CD4-positive, CD25-positive, alpha-beta regulatory T cell (primary cell): ENCODE measurements around the gene GLTP. TPM values are rescaled to one million over a fixed set of nuclear protein-coding genes. Genes with fewer than 3 reads are reported as not detected.
"Not testable (repeated sequence)": the region's sequence is repeated elsewhere in the genome, so short reads cannot be mapped to it uniquely, and the experiment has no call there.

Experiments
- ATAC-seq, 2 donors: fragments of 150-1000 bp; cut with Tn5 transposase; one replicate each; pipeline ENCODE4 v1.10.0; 2021; ENCODE audit warnings: low read depth in 2 of 2, moderate number of reproducible peaks in 2 of 2, moderate library complexity in 1 of 2
- DNase-seq, 3 donors: peaks; one replicate each; pipeline versions ENCODE4 v3.0.0 to v3.0.0-alpha.2; 2012 to 2022; ENCODE audit warnings: mixed read lengths in 1 of 3
- H3K27ac ChIP-seq: one replicate; pipeline ENCODE4 v1.7.0; 2013; ENCODE audit warnings: mild to moderate bottlenecking, low read length; ENCODE audit not compliant: insufficient read depth, poor library complexity, severe bottlenecking
- H3K27me3 ChIP-seq: one replicate; pipeline ENCODE4 v1.7.0; 2013; ENCODE audit warnings: low read length; ENCODE audit not compliant: control insufficient read depth, insufficient read depth
- H3K36me3 ChIP-seq: one replicate; pipeline ENCODE4 v1.7.0; 2013; ENCODE audit warnings: mild to moderate bottlenecking, low read length, moderate library complexity; ENCODE audit not compliant: control insufficient read depth, insufficient read depth
- H3K4me1 ChIP-seq: 2 replicates; pipeline ENCODE4 v1.7.0; 2013; ENCODE audit warnings: mild to moderate bottlenecking, low read length; ENCODE audit not compliant: insufficient read depth, control insufficient read depth, poor library complexity, severe bottlenecking
- H3K4me3 ChIP-seq: one replicate; pipeline ENCODE4 v1.7.0; 2013; ENCODE audit warnings: low read depth, mild to moderate bottlenecking, low read length, moderate library complexity
- H3K9me3 ChIP-seq, 2 experiments: 1 replicate in 1 of 2; 2 replicates in 1 of 2; pipeline ENCODE4 v1.7.0; 2013; ENCODE audit warnings: low read length in 2 of 2, mild to moderate bottlenecking in 1 of 2, moderate library complexity in 1 of 2; ENCODE audit not compliant: control insufficient read depth in 2 of 2
- H3K27ac Mint-ChIP-seq, 3 donors: one replicate each; pipeline ENCODE4 v1.8.0; 2020 to 2022; ENCODE audit warnings: mild to moderate bottlenecking in 3 of 3, mixed read lengths in 3 of 3, moderate library complexity in 2 of 3
- H3K27me3 Mint-ChIP-seq: one replicate; pipeline ENCODE4 v1.8.0; 2022; ENCODE audit warnings: mild to moderate bottlenecking, mixed read lengths
- H3K36me3 Mint-ChIP-seq: one replicate; pipeline ENCODE4 v1.8.0; 2020; ENCODE audit warnings: mixed read lengths
- H3K4me1 Mint-ChIP-seq, 4 donors: one replicate each; pipeline ENCODE4 v1.8.0; 2020 to 2022; ENCODE audit warnings: mixed read lengths in 4 of 4, mild to moderate bottlenecking in 1 of 4
- H3K4me3 Mint-ChIP-seq, 4 donors: one replicate each; pipeline ENCODE4 v1.8.0; 2020 to 2022; ENCODE audit warnings: mild to moderate bottlenecking in 4 of 4, mixed read lengths in 4 of 4, moderate library complexity in 3 of 4
- H3K9me3 Mint-ChIP-seq, 7 donors: one replicate each; pipeline ENCODE4 v1.8.0; 2020 to 2022; ENCODE audit warnings: mixed read lengths in 7 of 7, mild to moderate bottlenecking in 3 of 7, moderate library complexity in 2 of 7
- polyA plus RNA-seq, 4 donors: library from polyadenylated mRNA; unstranded; fragments of 300-500 nt; fragmentation: Illumina TruSeq; gene quantifications; one replicate each; pipeline ENCODE4 v1.2.3, GENCODE V29; 2021
- total RNA-seq: library from RNA; stranded (reverse); gene quantifications from one replicate; pipeline ENCODE4 v1.2.3, GENCODE V29; 2022

GLTP gene
- total and polyA plus RNA-seq, 5 donors from 2014 or later: 31.1 to 48.9 (median 37.8) TPM

- ATAC-seq: peak; percentile 86 to 88
- Mint-ChIP-seq H3K4me3 (peak within 1 kb of the TSS; percentile 80 to 98 (median 96)), H3K27ac (peak within 1 kb of the TSS; percentile 98 to 99 (median 98)), H3K4me1 (peaks cover 11 to 38% (median 17%) of the 10 kb centered on the region in 4 donors), H3K36me3 (peaks cover 15% of the 10 kb centered on the region), H3K27me3 (no peaks in the 10 kb centered on the region), H3K9me3 (no peaks in the 10 kb centered on the region)
- DNase-seq: peak; percentile 45 to 88 (median 76)
- H3K36me3 ChIP-seq: peaks cover 25% of the 10 kb centered on the region
- peaks cover 26% of the 10 kb centered on the region for H3K4me1 ChIP-seq
- H3K9me3 ChIP-seq: no peaks in the 10 kb centered on the region
- peak within 1 kb of the TSS; percentile 92 for H3K4me3 ChIP-seq
- no peaks in the 10 kb centered on the region for H3K27me3 ChIP-seq
- peak within 1 kb of the TSS; percentile 65 for H3K27ac ChIP-seq
Observed at GRCh38 chr12:109899783-109900751, 19.7 kb upstream of the GLTP start, which contains the start of gene TCHP. TCHP (plus strand) TSS chr12:109900274; CDS start chr12:109903027, 2,753 bp downstream.

GRCh38 chr12:109899345-109899744, 19.0 kb upstream of the GLTP start:
- Histone ChIP-seq H3K4me3 (peak overlapping the region; percentile 92), H3K27ac (peak overlapping the region; percentile 65), H3K4me1 (peaks cover 26% of the 10 kb centered on the region), H3K36me3 (peaks cover 17% of the 10 kb centered on the region)
- Mint-ChIP-seq H3K27ac (peak overlapping the region; percentile 98 to 99 (median 98)), H3K4me1 (peaks cover 11 to 36% (median 17%) of the 10 kb centered on the region in 4 donors), H3K4me3 (peak overlapping the region; percentile 80 to 98 (median 96))
- H3K9me3 ChIP-seq, DNase-seq, H3K36me3 Mint-ChIP-seq, ATAC-seq, H3K9me3 Mint-ChIP-seq, H3K27me3 Mint-ChIP-seq, H3K27me3 ChIP-seq: not testable (repeated sequence)

- Histone ChIP-seq H3K4me1 (peaks cover 33% of the 10 kb centered on the region), H3K9me3 (no peaks in the 10 kb centered on the region), H3K27me3 (no peaks in the 10 kb centered on the region), H3K4me3 (no peak overlapping the region), H3K36me3 (no peaks in the 10 kb centered on the region), H3K27ac (no peak overlapping the region)
- no peak for ATAC-seq
- DNase-seq: no peak
- H3K9me3 Mint-ChIP-seq: no peaks in the 10 kb centered on the region
- peaks cover 4% of the 10 kb centered on the region for H3K36me3 Mint-ChIP-seq
- no peaks in the 10 kb centered on the region for H3K27me3 Mint-ChIP-seq
- H3K27ac Mint-ChIP-seq: no peak overlapping the region
- H3K4me3 Mint-ChIP-seq: peak overlapping the region in 1 of 4 donors; percentile 61
- H3K4me1 Mint-ChIP-seq: peaks cover 14 to 50% (median 26%) of the 10 kb centered on the region in 4 donors
Observed at GRCh38 chr12:109897029-109897428, 16.7 kb upstream of the GLTP start.

- Histone ChIP-seq H3K4me3 (no peak overlapping the region), H3K4me1 (peaks cover 25% of the 10 kb centered on the region), H3K36me3 (no peaks in the 10 kb centered on the region), H3K27ac (no peak overlapping the region), H3K27me3 (no peaks in the 10 kb centered on the region), H3K9me3 (no peaks in the 10 kb centered on the region)
- DNase-seq: no peak
- Mint-ChIP-seq H3K9me3 (no peaks in the 10 kb centered on the region), H3K4me1 (peaks cover 10 to 46% (median 21%) of the 10 kb centered on the region in 4 donors), H3K36me3 (peaks cover 4% of the 10 kb centered on the region), H3K27ac (no peak overlapping the region), H3K4me3 (peak overlapping the region in 1 of 4 donors; percentile 61), H3K27me3 (no peaks in the 10 kb centered on the region)
- no peak for ATAC-seq
Observed at GRCh38 chr12:109896188-109896587, 15.8 kb upstream of the GLTP start.

- no peaks in the 10 kb centered on the region for H3K36me3 ChIP-seq
- H3K4me1 ChIP-seq: peaks cover 17% of the 10 kb centered on the region
- Mint-ChIP-seq H3K27me3 (no peaks in the 10 kb centered on the region), H3K4me3 (peak overlapping the region in 1 of 4 donors; percentile 47), H3K36me3 (peaks cover 1% of the 10 kb centered on the region), H3K27ac (no peak overlapping the region), H3K9me3 (no peaks in the 10 kb centered on the region), H3K4me1 (peaks cover 7 to 44% (median 16%) of the 10 kb centered on the region in 4 donors)
- DNase-seq: no peak
- no peak overlapping the region for H3K4me3 ChIP-seq
- no peak for ATAC-seq
- H3K9me3 ChIP-seq: no peaks in the 10 kb centered on the region
- no peak overlapping the region for H3K27ac ChIP-seq
- no peaks in the 10 kb centered on the region for H3K27me3 ChIP-seq
Observed at GRCh38 chr12:109894939-109895338, 14.6 kb upstream of the GLTP start.

- Mint-ChIP-seq H3K27ac (peak overlapping the region in 2 of 3 donors; percentile 87 to 88), H3K4me3 (peak overlapping the region in 1 of 4 donors; percentile 58)
- no peak overlapping the region for H3K27ac ChIP-seq
Observed at GRCh38 chr12:109893261-109893995, 13.1 kb upstream of the GLTP start.

GRCh38 chr12:109892748-109893147, 12.4 kb upstream of the GLTP start:
- peaks cover 11 to 53% (median 31%) of the 10 kb centered on the region in 4 donors for H3K4me1 Mint-ChIP-seq
- H3K27ac Mint-ChIP-seq: peak overlapping the region; percentile 17 to 88 (median 87)
- H3K4me3 ChIP-seq: no peak overlapping the region
- no peaks in the 10 kb centered on the region for H3K36me3 ChIP-seq
- H3K9me3 Mint-ChIP-seq: no peaks in the 10 kb centered on the region
- DNase-seq: peak in 2 of 3 donors; percentile 28 to 82
- no peaks in the 10 kb centered on the region for H3K9me3 ChIP-seq
- H3K27me3 Mint-ChIP-seq: no peaks in the 10 kb centered on the region
- no peak overlapping the region for H3K27ac ChIP-seq
- peak; percentile 45 to 59 for ATAC-seq
- peaks cover 32% of the 10 kb centered on the region for H3K4me1 ChIP-seq
- no peaks in the 10 kb centered on the region for H3K27me3 ChIP-seq
- no peaks in the 10 kb centered on the region for H3K36me3 Mint-ChIP-seq
- peak overlapping the region in 2 of 4 donors; percentile 27 to 58 for H3K4me3 Mint-ChIP-seq

More at GRCh38 chr12:109893261-109893995, 13.1 kb upstream of the GLTP start:
- no peaks in the 10 kb centered on the region for H3K36me3 Mint-ChIP-seq
- no peak for ATAC-seq
- H3K36me3 ChIP-seq: no peaks in the 10 kb centered on the region
- H3K27me3 Mint-ChIP-seq: no peaks in the 10 kb centered on the region
- peaks cover 9 to 48% (median 25%) of the 10 kb centered on the region in 4 donors for H3K4me1 Mint-ChIP-seq
- no peaks in the 10 kb centered on the region for H3K27me3 ChIP-seq
- no peaks in the 10 kb centered on the region for H3K9me3 ChIP-seq
- no peaks in the 10 kb centered on the region for H3K9me3 Mint-ChIP-seq
- H3K4me3 ChIP-seq: no peak overlapping the region
- peaks cover 25% of the 10 kb centered on the region for H3K4me1 ChIP-seq
- no peak for DNase-seq
